ENCODE data around the gene EBP. TPM values are rescaled to one million over a fixed set of nuclear protein-coding genes. Genes with fewer than 3 reads are reported as not detected.
"Not testable (repeated sequence)": the region's sequence is repeated elsewhere in the genome, so short reads cannot be mapped to it uniquely, and the experiment has no call there.

Gene EBP
- total and polyA plus RNA-seq, 9 of the 15 experiments (the other 6 are each of a cell fraction or from before 2014, with no cell fraction given), result 228 to 987 (median 274) TPM

DNA sequence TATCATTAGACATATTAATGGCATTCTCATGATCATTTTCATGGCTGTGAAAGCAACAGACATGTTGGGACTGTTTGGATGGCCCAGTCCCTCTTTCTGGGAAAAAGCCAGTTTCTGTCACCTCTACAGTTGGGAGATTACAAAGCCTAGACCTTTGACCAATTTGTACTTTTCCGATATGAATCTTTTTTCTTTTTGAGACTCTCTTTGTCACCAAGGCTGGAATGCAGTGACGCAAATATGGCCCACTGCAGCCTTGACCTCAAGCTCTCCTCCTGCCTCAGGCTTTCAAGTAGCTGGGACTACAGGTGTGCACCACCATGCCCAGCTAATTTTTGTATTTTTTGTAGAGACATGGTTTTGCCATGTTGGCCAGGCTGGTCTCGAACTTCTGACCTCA, 27.3 kb downstream of the EBP start:
- H3K9me3 ChIP-seq (replicated peaks; ENCODE audit: control insufficient read depth, insufficient read depth, low read depth, low read length), result no peaks in the 10 kb centered on the region
- no peaks in the 10 kb centered on the region for H3K9me1 ChIP-seq (ENCODE audit: control insufficient read depth, insufficient read depth, low read length)
- no peak overlapping the region for H3K9ac ChIP-seq (ENCODE audit: insufficient read depth in 1 of 2, low read depth in 2 of 2, low read length in 2 of 2)
- BruUV-seq (replicated peaks), result no TSS peak
- H2AFZ ChIP-seq (ENCODE audit: low read depth, low read length), result no peak overlapping the region
- H3K27me3 ChIP-seq (ENCODE audit: control insufficient read depth in 2 of 2, insufficient read depth in 2 of 2, low read length in 2 of 2), result no peaks in the 10 kb centered on the region
- H3K36me3 ChIP-seq (ENCODE audit: control insufficient read depth, insufficient read depth, low read length), result peaks cover 28% of the 10 kb centered on the region
- peaks cover 4% of the 10 kb centered on the region; the same call in 1 of the 2 replicates for H4K20me1 ChIP-seq (replicated peaks; ENCODE audit: control insufficient read depth, insufficient read depth, low read length)
- H3K4me1 ChIP-seq (replicated peaks in 1 of 2; ENCODE audit: control insufficient read depth in 2 of 2, insufficient read depth in 2 of 2, low read length in 2 of 2), result peaks cover 0 to 10% of the 10 kb centered on the region in 2 experiments; a peak in 3 of 5 replicates
- no peak overlapping the region for H3K4me2 ChIP-seq (ENCODE audit: insufficient read depth, low read length)
- intact Hi-C loops (cut with micrococcal nuclease), result no loop called here
- ATAC-seq, result no peak
- WGBS (ENCODE audit: insufficient coverage, low coverage, missing lambda C conversion rate), result 71% methylated on average over 2 of the region's 3 CpGs
- no peak for FAIRE-seq
- H3K27ac ChIP-seq (ENCODE audit: extremely low read depth, low read depth, low read length), result no peak overlapping the region
- POLR2A ChIA-PET, result interaction anchor here (0.6 kb wide), 2 partner anchors 49 to 186 kb away, joined by 3 read pairs; no protein-coding TSS in a partner anchor
- no peak for DNase-seq (ENCODE audit: extremely low read depth in 1 of 4, low spot score in 3 of 4)
- TF ChIP-seq XRCC4 (IDR thresholded peaks at IDR 0.05; ENCODE audit: extremely low read depth, insufficient read depth, insufficient read length), result no peak
- no peak for TF ChIP-seq ZNF175 (CRISPR knock-in tag; IDR thresholded peaks at IDR 0.05; ENCODE audit: low read depth)
- no peak for TF ChIP-seq ZNF431 (CRISPR knock-in tag; IDR thresholded peaks at IDR 0.05)
- CTCF ChIA-PET (ENCODE audit: low intra/inter-chr PET ratio), result no interaction called here
- H3K4me3 ChIP-seq, result no peak overlapping the region
- no peaks in the 10 kb centered on the region for H3K79me2 ChIP-seq (ENCODE audit: control insufficient read depth, insufficient read depth, low read length)
- in situ Hi-C loops (cut with MboI), result no loop called here

GRCh38 chrX:48555731-48556325, 34.2 kb downstream of the EBP start:
- H3K9me1 ChIP-seq (ENCODE audit: control insufficient read depth, insufficient read depth, low read length); DNase-seq (ENCODE audit: extremely low read depth in 1 of 4, low spot score in 3 of 4); H3K4me2 ChIP-seq (ENCODE audit: insufficient read depth, low read length); H3K4me1 ChIP-seq (replicated peaks in 1 of 2; ENCODE audit: control insufficient read depth in 2 of 2, insufficient read depth in 2 of 2, low read length in 2 of 2); in situ Hi-C loops (cut with MboI); intact Hi-C loops (cut with micrococcal nuclease); H3K4me3 ChIP-seq; ATAC-seq; H2AFZ ChIP-seq (ENCODE audit: low read depth, low read length); H3K27ac ChIP-seq (ENCODE audit: extremely low read depth, low read depth, low read length); H3K9me3 ChIP-seq (replicated peaks; ENCODE audit: control insufficient read depth, insufficient read depth, low read depth, low read length); BruUV-seq (replicated peaks); H3K9ac ChIP-seq (ENCODE audit: insufficient read depth in 1 of 2, low read depth in 2 of 2, low read length in 2 of 2); POLR2A ChIA-PET; H3K27me3 ChIP-seq (ENCODE audit: control insufficient read depth in 2 of 2, insufficient read depth in 2 of 2, low read length in 2 of 2); H3K79me2 ChIP-seq (ENCODE audit: control insufficient read depth, insufficient read depth, low read length); CTCF ChIA-PET (ENCODE audit: low intra/inter-chr PET ratio); FAIRE-seq; H4K20me1 ChIP-seq (replicated peaks; ENCODE audit: control insufficient read depth, insufficient read depth, low read length): not testable (repeated sequence)
- H3K36me3 ChIP-seq (ENCODE audit: control insufficient read depth, insufficient read depth, low read length), result peaks cover 35% of the 10 kb centered on the region; the same call in 2 of the 3 replicates
- 41% methylated on average over 7 of the region's 9 CpGs for WGBS (ENCODE audit: insufficient coverage, low coverage, missing lambda C conversion rate)
